BLaER1 treated with 17β-estradiol and CSF1 and Interleukin-3, amounts not matched to agents 10 nM and 100 nM (cell line): ENCODE measurements around the gene TGFA.

Experiments used
- H3K27ac ChIP-seq, 11 experiments: shearing (Covaris generic); formaldehyde crosslinking; 2 replicates each; pipeline ENCODE4 v1.8.1; 2022
- H3K27me3 ChIP-seq, 11 experiments: shearing (Covaris generic); formaldehyde crosslinking; 2 replicates each; pipeline ENCODE4 v1.8.1; 2022
- H3K36me3 ChIP-seq, 11 experiments: shearing (Covaris generic); formaldehyde crosslinking; 2 replicates each; pipeline ENCODE4 v1.8.1; 2022
- H3K4me1 ChIP-seq, 10 experiments: shearing (Covaris generic); formaldehyde crosslinking; 2 replicates each; pipeline ENCODE4 v1.8.1; 2022
- H3K4me2 ChIP-seq, 11 experiments: shearing (Covaris generic); formaldehyde crosslinking; 2 replicates each; pipeline ENCODE4 v1.8.1; 2022
- H3K4me3 ChIP-seq, 10 experiments: shearing (Covaris generic); formaldehyde crosslinking; 2 replicates each; pipeline ENCODE4 v1.8.1; 2022
- H3K9ac ChIP-seq, 11 experiments: shearing (Covaris generic); formaldehyde crosslinking; 2 replicates each; pipeline ENCODE4 v1.8.1; 2022
- H3K9me3 ChIP-seq, 11 experiments: shearing (Covaris generic); formaldehyde crosslinking; replicated peaks in 1 of 11; 2 replicates each; pipeline ENCODE4 v1.8.1; 2022
- H4K20me1 ChIP-seq, 11 experiments: shearing (Covaris generic); formaldehyde crosslinking; 2 replicates each; pipeline ENCODE4 v1.8.1; 2022
- Cebpa-rat ChIP-seq, 11 experiments: shearing (Covaris generic); IDR thresholded peaks; 2 replicates each; pipeline ENCODE4 v1.8.1; 2022

The TGFA gene

DNA sequence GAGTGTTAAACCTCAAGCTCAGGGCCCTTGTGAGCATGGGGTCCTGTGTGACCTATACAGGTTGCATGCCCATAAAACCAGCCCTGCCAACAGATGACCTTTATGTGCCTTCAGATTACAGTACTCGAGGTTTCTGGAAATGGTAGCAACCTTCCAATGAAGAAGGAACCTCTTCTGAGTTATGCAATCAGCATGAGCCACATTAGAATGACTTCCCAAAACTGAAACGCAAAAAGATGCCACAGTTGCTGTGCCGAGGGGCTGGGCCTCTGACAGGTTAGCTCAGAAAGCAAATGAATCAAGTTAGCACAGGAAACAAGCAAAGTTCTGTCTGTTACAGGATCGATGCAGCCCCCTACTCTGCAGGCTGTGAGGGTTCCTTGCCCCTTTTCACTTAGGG is 37.7 kb downstream of the TGFA start:
- H3K27ac ChIP-seq: peak overlapping the region in 9 of 11 experiments; percentile 1 to 82 (median 74); a peak in 15 of 22 replicates
- peak overlapping the region in 8 of 11 experiments; percentile 15 to 67 (median 55); a peak in 13 of 22 replicates for H3K9ac ChIP-seq
- peak overlapping the region in 9 of 11 experiments; percentile 23 to 93 (median 83); a peak in 17 of 22 replicates for H3K4me2 ChIP-seq
- no peaks in the 10 kb centered on the region for H4K20me1 ChIP-seq
- H3K4me1 ChIP-seq: peaks cover 8 to 95% (median 54%) of the 10 kb centered on the region in 10 experiments; a peak in 19 of 20 replicates
- H3K36me3 ChIP-seq: peaks cover 0 to 4% (median 0%) of the 10 kb centered on the region in 11 experiments; a peak in 1 of 22 replicates
- H3K27me3 ChIP-seq: no peaks in the 10 kb centered on the region
- peak in 9 of 11 experiments; percentile 31 to 87 (median 73); a peak in 16 of 22 replicates for TF ChIP-seq Cebpa-rat (IDR thresholded peaks at IDR 0.05)
- H3K4me3 ChIP-seq: peak overlapping the region in 2 of 10 experiments; percentile 5 to 38; a peak in 1 of 20 replicates
- H3K9me3 ChIP-seq: peaks cover 0 to 6% (median 0%) of the 10 kb centered on the region in 11 experiments; a peak in 1 of 22 replicates

DNA sequence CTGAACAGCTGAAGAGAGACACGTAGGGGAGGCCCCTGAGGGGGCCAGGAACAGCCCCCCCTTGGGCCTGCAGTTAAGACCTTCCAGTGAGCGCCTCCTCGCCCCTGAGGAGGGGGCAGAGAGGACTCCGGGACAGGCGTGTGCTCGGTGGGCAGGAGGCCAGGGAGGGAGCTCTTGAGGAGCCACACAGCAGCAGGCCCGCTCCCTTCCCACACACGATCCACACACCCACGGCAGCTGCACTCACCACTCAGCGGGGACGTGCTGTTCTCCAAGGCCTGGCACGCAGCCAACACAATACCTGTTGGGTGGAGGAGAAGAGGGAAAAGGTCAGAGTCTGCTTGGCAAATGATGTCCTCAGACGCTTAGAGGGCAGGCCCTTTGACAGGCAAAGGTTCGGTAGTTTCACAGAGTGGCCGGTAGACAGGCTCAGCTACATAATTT is 39.0 kb downstream of the TGFA start:
- H3K4me2 ChIP-seq: peak overlapping the region in 6 of 11 experiments; percentile 81 to 93 (median 86); a peak in 11 of 22 replicates
- H3K9ac ChIP-seq: no peak overlapping the region
- H4K20me1 ChIP-seq: no peaks in the 10 kb centered on the region
- peak overlapping the region in 6 of 11 experiments; percentile 22 to 81 (median 74); a peak in 12 of 22 replicates for H3K27ac ChIP-seq
- peaks cover 0 to 6% (median 0%) of the 10 kb centered on the region in 11 experiments; a peak in 1 of 22 replicates for H3K9me3 ChIP-seq
- TF ChIP-seq Cebpa-rat (IDR thresholded peaks at IDR 0.05): no peak
- H3K4me1 ChIP-seq: peaks cover 8 to 95% (median 58%) of the 10 kb centered on the region in 10 experiments; a peak in 19 of 20 replicates
- no peak overlapping the region for H3K4me3 ChIP-seq
- peaks cover 0 to 4% (median 0%) of the 10 kb centered on the region in 11 experiments; a peak in 1 of 22 replicates for H3K36me3 ChIP-seq
- no peaks in the 10 kb centered on the region for H3K27me3 ChIP-seq

GRCh38 chr2:70513738-70514137 is 39.9 kb downstream of the TGFA start:
- H3K4me2 ChIP-seq: peak overlapping the region in 3 of 11 experiments; percentile 1 to 88 (median 81); a peak in 3 of 22 replicates
- no peaks in the 10 kb centered on the region for H4K20me1 ChIP-seq
- H3K27ac ChIP-seq: no peak overlapping the region
- H3K9ac ChIP-seq: no peak overlapping the region
- TF ChIP-seq Cebpa-rat (IDR thresholded peaks at IDR 0.05): no peak
- 0 out of 22 replicates have a peak, but pooled peaks cover 0 to 3% (median 0%) of the 10 kb centered on the region in 11 experiments for H3K9me3 ChIP-seq
- H3K27me3 ChIP-seq: no peaks in the 10 kb centered on the region
- peaks cover 8 to 95% (median 59%) of the 10 kb centered on the region in 10 experiments; a peak in 19 of 20 replicates for H3K4me1 ChIP-seq
- peaks cover 0 to 4% (median 0%) of the 10 kb centered on the region in 11 experiments; a peak in 1 of 22 replicates for H3K36me3 ChIP-seq
- H3K4me3 ChIP-seq: no peak overlapping the region

DNA sequence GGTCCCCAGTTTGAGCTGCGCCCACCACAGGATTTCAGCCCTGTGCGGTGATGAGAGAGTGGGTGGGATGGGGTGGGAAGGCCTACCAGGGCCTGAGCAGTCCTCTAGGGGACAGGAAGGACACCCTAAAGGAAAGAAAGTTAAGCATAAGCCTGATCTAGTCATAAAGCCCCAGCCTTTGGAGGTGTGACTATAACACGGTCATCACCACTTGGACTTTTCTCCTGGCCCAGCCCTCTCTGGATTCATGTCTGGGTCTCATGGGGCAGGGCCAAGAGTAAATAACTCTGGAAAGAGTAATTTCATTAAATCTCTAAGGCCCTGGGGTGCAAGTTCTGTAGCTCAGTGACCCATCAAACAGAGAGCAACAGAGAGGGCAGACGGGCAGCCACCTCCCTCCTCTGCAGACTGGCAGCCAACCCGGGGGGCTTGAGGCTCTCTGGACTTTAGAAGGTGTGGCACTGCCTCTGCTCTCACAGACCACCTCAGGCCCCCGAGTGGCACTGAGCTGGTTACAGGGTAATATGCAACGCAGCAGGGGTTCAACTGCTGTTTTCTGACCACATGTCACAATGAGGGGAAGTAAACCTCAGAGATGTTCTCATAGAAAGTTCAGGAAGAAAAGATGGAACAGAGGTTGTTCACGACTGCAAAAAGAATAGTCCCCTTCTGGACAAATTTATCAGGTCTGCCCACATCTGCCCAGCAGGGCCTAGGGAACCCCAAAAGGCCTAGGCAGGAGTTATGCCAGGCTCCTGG is 41.5 kb downstream of the TGFA start:
- no peaks in the 10 kb centered on the region for H3K27me3 ChIP-seq
- no peaks in the 10 kb centered on the region for H3K9me3 ChIP-seq
- peaks cover 0 to 81% (median 43%) of the 10 kb centered on the region in 10 experiments; a peak in 16 of 20 replicates for H3K4me1 ChIP-seq
- peak overlapping the region in 5 of 11 experiments; percentile 7 to 40 (median 32); a peak in 10 of 22 replicates for H3K4me2 ChIP-seq
- H3K9ac ChIP-seq: no peak overlapping the region
- no peak overlapping the region for H3K4me3 ChIP-seq
- TF ChIP-seq Cebpa-rat (IDR thresholded peaks at IDR 0.05): no peak
- H4K20me1 ChIP-seq: no peaks in the 10 kb centered on the region
- H3K27ac ChIP-seq: peak overlapping the region in 2 of 11 experiments; percentile 21 to 22; a peak in 2 of 22 replicates
- H3K36me3 ChIP-seq: peaks cover 0 to 4% (median 0%) of the 10 kb centered on the region in 11 experiments; a peak in 1 of 22 replicates

DNA sequence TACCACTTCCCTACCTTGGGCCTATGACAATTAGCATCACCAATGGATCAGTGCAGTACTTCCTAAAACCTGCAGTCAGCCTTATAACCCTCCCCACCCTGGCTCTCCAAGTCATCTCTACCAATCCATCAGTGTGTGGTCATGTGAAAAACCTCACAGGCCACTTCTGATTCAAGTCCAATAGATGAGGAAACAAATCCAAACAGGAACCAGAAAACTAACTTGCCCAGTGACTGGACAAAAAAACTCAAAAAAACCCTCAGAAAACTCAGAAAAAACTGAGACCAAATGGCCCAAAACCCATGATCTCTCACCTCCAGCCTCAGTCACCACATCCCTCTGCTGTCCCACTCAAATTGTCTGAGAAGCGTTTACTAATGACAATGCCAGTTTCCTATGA is 43.3 kb downstream of the TGFA start:
- Histone ChIP-seq H3K4me2 (peak overlapping the region in 6 of 11 experiments; percentile 7 to 82 (median 56); a peak in 11 of 22 replicates), H4K20me1 (no peaks in the 10 kb centered on the region), H3K4me1 (peaks cover 0 to 62% (median 24%) of the 10 kb centered on the region in 10 experiments; a peak in 15 of 20 replicates), H3K9ac (peak overlapping the region in 2 of 11 experiments; percentile 6 to 29; a peak in 1 of 22 replicates), H3K27me3 (no peaks in the 10 kb centered on the region), H3K36me3 (peaks cover 0 to 9% (median 0%) of the 10 kb centered on the region in 11 experiments; a peak in 1 of 22 replicates), H3K4me3 (no peak overlapping the region), H3K9me3 (no peaks in the 10 kb centered on the region), H3K27ac (peak overlapping the region in 6 of 11 experiments; percentile 22 to 76 (median 64); a peak in 9 of 22 replicates)
- no peak for TF ChIP-seq Cebpa-rat (IDR thresholded peaks at IDR 0.05)

DNA sequence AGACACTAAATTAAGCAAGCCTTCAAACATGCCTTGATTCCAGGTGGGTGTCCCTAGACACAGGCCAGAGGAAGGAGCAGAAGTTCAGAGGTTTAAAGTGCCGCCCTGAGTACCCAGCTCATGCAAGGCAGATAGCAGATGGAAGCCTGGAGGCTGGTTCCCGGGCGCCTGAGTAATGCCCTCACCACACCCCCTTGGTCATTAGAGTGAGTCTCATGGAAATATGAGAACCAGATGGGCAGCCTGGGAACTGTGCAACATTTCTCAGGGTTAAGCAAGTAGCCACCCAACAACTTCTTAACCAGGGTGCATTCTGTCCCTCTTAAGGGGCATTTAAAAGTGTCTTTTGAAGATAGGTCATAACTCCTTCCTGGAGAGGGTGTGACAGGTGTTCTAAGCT is 44.1 kb downstream of the TGFA start:
- Histone ChIP-seq H3K4me2 (peak overlapping the region in 6 of 11 experiments; percentile 7 to 82 (median 56); a peak in 11 of 22 replicates), H3K27me3 (no peaks in the 10 kb centered on the region), H3K36me3 (peaks cover 0 to 9% (median 0%) of the 10 kb centered on the region in 11 experiments; a peak in 1 of 22 replicates), H3K9ac (no peak overlapping the region), H3K9me3 (no peaks in the 10 kb centered on the region), H4K20me1 (no peaks in the 10 kb centered on the region), H3K4me1 (peaks cover 0 to 55% (median 17%) of the 10 kb centered on the region in 10 experiments; a peak in 10 of 20 replicates), H3K27ac (peak overlapping the region in 2 of 11 experiments; percentile 1 to 65; a peak in 4 of 22 replicates), H3K4me3 (no peak overlapping the region)
- no peak for TF ChIP-seq Cebpa-rat (IDR thresholded peaks at IDR 0.05)

DNA sequence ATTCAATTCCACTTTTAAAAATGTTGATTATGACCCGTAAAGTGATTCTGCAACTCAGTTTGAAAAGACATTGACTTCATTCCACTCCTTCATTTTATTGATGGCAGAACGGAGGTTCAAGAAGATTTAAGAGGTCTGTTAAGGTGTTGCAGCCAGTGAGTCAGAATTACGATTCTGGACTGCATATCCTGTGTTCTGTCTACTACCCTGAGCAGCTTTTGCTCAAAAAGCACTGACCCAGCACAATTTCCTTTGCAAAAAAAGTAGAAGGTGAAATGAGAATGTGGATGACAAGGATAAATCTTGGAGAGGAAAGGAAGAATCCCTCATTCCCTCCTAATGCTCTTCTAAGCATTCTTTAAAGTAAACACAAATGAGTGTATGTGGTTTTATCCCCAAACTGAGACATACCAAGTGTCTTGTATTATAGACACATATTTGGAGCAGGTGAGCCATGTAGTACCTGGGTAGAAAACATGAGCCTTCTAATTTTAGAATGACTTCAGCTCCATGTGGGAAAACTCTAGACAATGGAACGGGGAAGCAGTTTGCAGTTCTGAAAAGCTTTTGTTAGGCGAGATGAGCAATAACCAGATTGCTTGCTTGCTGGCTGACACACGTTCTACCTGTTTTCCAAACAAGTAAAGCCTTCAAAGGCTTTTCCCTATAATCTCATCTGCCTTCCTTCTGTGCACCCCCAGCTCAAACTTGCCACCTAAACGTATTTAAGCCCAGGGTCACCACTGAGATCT is 44.7 kb downstream of the TGFA start:
- Histone ChIP-seq H3K27me3 (no peaks in the 10 kb centered on the region), H3K4me3 (no peak overlapping the region), H3K4me2 (peak overlapping the region in 5 of 11 experiments; percentile 50 to 82 (median 60); a peak in 8 of 22 replicates), H4K20me1 (no peaks in the 10 kb centered on the region), H3K9ac (no peak overlapping the region; a peak in 1 of 22 replicates), H3K36me3 (peaks cover 0 to 9% (median 0%) of the 10 kb centered on the region in 11 experiments; a peak in 1 of 22 replicates), H3K27ac (no peak overlapping the region), H3K4me1 (peaks cover 0 to 48% (median 15%) of the 10 kb centered on the region in 10 experiments; a peak in 10 of 20 replicates), H3K9me3 (no peaks in the 10 kb centered on the region)
- no peak for TF ChIP-seq Cebpa-rat (IDR thresholded peaks at IDR 0.05)
